Measurements from ENCODE around the gene ZNF813.
A peak's percentile ranks its signal among the peaks of the same experiment; 100 is the strongest.
"Not testable (repeated sequence)": the region's sequence is repeated elsewhere in the genome, so short reads cannot be mapped to it uniquely, and the experiment has no call there.

The ZNF813 gene

GRCh38 chr19:53485046-53486004 is 17.8 kb downstream of the ZNF813 start:
- no peak for DNase-seq (ENCODE audit: low spot score)

GRCh38 chr19:53492153-53492552 is 24.6 kb downstream of the ZNF813 start:
- no peak for DNase-seq (ENCODE audit: low spot score)

GRCh38 chr19:53497311-53498023 is 29.9 kb downstream of the ZNF813 start:
- not testable (repeated sequence) for DNase-seq (ENCODE audit: low spot score)

- DNase-seq (ENCODE audit: low spot score), result not testable (repeated sequence)
Measured at GRCh38 chr19:53498024-53498395, 30.5 kb downstream of the ZNF813 start.

- DNase-seq (ENCODE audit: low spot score), result not testable (repeated sequence)
Measured at GRCh38 chr19:53503151-53503550, 35.6 kb downstream of the ZNF813 start.

GRCh38 chr19:53503671-53504364 is 36.3 kb downstream of the ZNF813 start:
- not testable (repeated sequence) for DNase-seq (ENCODE audit: low spot score)

- DNase-seq (ENCODE audit: low spot score), result not testable (repeated sequence)
Measured at GRCh38 chr19:53504365-53504703, 36.8 kb downstream of the ZNF813 start.

- no peak for DNase-seq (ENCODE audit: low spot score)
Measured at GRCh38 chr19:53504885-53505284, 37.4 kb downstream of the ZNF813 start.

- no peak for DNase-seq (ENCODE audit: low spot score)
Measured at GRCh38 chr19:53506728-53507127, 39.2 kb downstream of the ZNF813 start.

- DNase-seq (ENCODE audit: low spot score), result no peak
Measured at GRCh38 chr19:53507523-53508442, 40.2 kb downstream of the ZNF813 start.

GRCh38 chr19:53509443-53509842 is 41.9 kb downstream of the ZNF813 start:
- no peak for DNase-seq (ENCODE audit: low spot score)

GRCh38 chr19:53509845-53510244 is 42.3 kb downstream of the ZNF813 start:
- DNase-seq (ENCODE audit: low spot score), result no peak

- no peak for DNase-seq (ENCODE audit: low spot score)
Measured at GRCh38 chr19:53511357-53511756, 43.8 kb downstream of the ZNF813 start.

- DNase-seq (ENCODE audit: low spot score), result peak; percentile 11
Measured at GRCh38 chr19:53511933-53512374, 44.4 kb downstream of the ZNF813 start.

- DNase-seq (ENCODE audit: low spot score), result not testable (repeated sequence)
Measured at GRCh38 chr19:53515047-53515446, 47.5 kb downstream of the ZNF813 start.

GRCh38 chr19:53517114-53517741 is 49.7 kb downstream of the ZNF813 start:
- no peak for DNase-seq (ENCODE audit: low spot score)

- DNase-seq (ENCODE audit: low spot score), result no peak
Measured at GRCh38 chr19:53518121-53518520, 50.6 kb downstream of the ZNF813 start.

GRCh38 chr19:53518716-53519115 is 51.2 kb downstream of the ZNF813 start:
- DNase-seq (ENCODE audit: low spot score), result no peak

GRCh38 chr19:53519446-53519845 is 51.9 kb downstream of the ZNF813 start:
- no peak for DNase-seq (ENCODE audit: low spot score)

- DNase-seq (ENCODE audit: low spot score), result no peak
Measured at GRCh38 chr19:53520163-53520546, 52.6 kb downstream of the ZNF813 start.
